ENCODE results near the gene SNCB.

The SNCB gene

GRCh38 chr5:176625512-176625911 is 4.8 kb downstream of the SNCB start:
- TF ChIP-seq ZBTB7A (IDR thresholded peaks at IDR 0.05; ENCODE audit: low read depth): no peak
- TF ChIP-seq TCF12 (IDR thresholded peaks at IDR 0.05; ENCODE audit: low read depth): no peak
- TF ChIP-seq USF1 (IDR thresholded peaks at IDR 0.05): no peak
- TF ChIP-seq CREB1 (IDR thresholded peaks at IDR 0.05; ENCODE audit: low read depth): no peak
- TF ChIP-seq REST (IDR thresholded peaks at IDR 0.05; ENCODE audit: low read depth): no peak
- no peak for TF ChIP-seq FOXM1 (IDR thresholded peaks at IDR 0.05; ENCODE audit: borderline replicate concordance, low read depth)
- no peak for TF ChIP-seq MAX (IDR thresholded peaks at IDR 0.05)
- TF ChIP-seq RAD21 (IDR thresholded peaks at IDR 0.05; ENCODE audit: low read depth): no peak

- TF ChIP-seq USF1 (IDR thresholded peaks at IDR 0.05) (no peak), NFIC (IDR thresholded peaks at IDR 0.05) (no peak), MAX (IDR thresholded peaks at IDR 0.05) (no peak)
Observed at GRCh38 chr5:176624938-176625337, 5.4 kb downstream of the SNCB start.

GRCh38 chr5:176624142-176624541 is 6.2 kb downstream of the SNCB start:
- TF ChIP-seq FOXM1 (IDR thresholded peaks at IDR 0.05; ENCODE audit: borderline replicate concordance, low read depth) (no peak), CREB1 (IDR thresholded peaks at IDR 0.05; ENCODE audit: low read depth) (no peak), MAX (IDR thresholded peaks at IDR 0.05) (no peak), RAD21 (IDR thresholded peaks at IDR 0.05; ENCODE audit: low read depth) (no peak), TEAD4 (IDR thresholded peaks at IDR 0.05) (no peak), EGR1 (IDR thresholded peaks at IDR 0.05) (no peak), NFIC (IDR thresholded peaks at IDR 0.05) (no peak), TAF1 (IDR thresholded peaks at IDR 0.05; ENCODE audit: low read depth) (no peak), ZBTB7A (IDR thresholded peaks at IDR 0.05; ENCODE audit: low read depth) (no peak), TCF12 (IDR thresholded peaks at IDR 0.05; ENCODE audit: low read depth) (no peak), REST (IDR thresholded peaks at IDR 0.05; ENCODE audit: low read depth) (no peak), CEBPB (IDR thresholded peaks at IDR 0.05) (no peak), EP300 (IDR thresholded peaks at IDR 0.05; ENCODE audit: borderline replicate concordance) (no peak), YY1 (IDR thresholded peaks at IDR 0.05; ENCODE audit: low read depth) (no peak), USF1 (IDR thresholded peaks at IDR 0.05) (no peak)

GRCh38 chr5:176621661-176622079 is 8.7 kb downstream of the SNCB start:
- TF ChIP-seq USF1 (IDR thresholded peaks at IDR 0.05) (no peak), CEBPB (IDR thresholded peaks at IDR 0.05) (no peak), REST (IDR thresholded peaks at IDR 0.05; ENCODE audit: low read depth) (no peak), FOXM1 (IDR thresholded peaks at IDR 0.05; ENCODE audit: borderline replicate concordance, low read depth) (no peak), CREB1 (IDR thresholded peaks at IDR 0.05; ENCODE audit: low read depth) (no peak), EGR1 (IDR thresholded peaks at IDR 0.05) (no peak), NFIC (IDR thresholded peaks at IDR 0.05) (no peak), YY1 (IDR thresholded peaks at IDR 0.05; ENCODE audit: low read depth) (no peak), TAF1 (IDR thresholded peaks at IDR 0.05; ENCODE audit: low read depth) (no peak), RAD21 (IDR thresholded peaks at IDR 0.05; ENCODE audit: low read depth) (no peak), MAX (IDR thresholded peaks at IDR 0.05) (no peak), EP300 (IDR thresholded peaks at IDR 0.05; ENCODE audit: borderline replicate concordance) (no peak), TCF12 (IDR thresholded peaks at IDR 0.05; ENCODE audit: low read depth) (no peak), TEAD4 (IDR thresholded peaks at IDR 0.05) (no peak), ZBTB7A (IDR thresholded peaks at IDR 0.05; ENCODE audit: low read depth) (no peak)
